Superior temporal gyrus (tissue), 1 donor: ENCODE results near the gene MPRIP.
A peak's percentile ranks its signal among the peaks of the same experiment; 100 is the strongest.

Experiments
- DNase-seq: peaks from one replicate; pipeline ENCODE4 v3.0.0-alpha.2; 2016; ENCODE audit errors: extremely low spot score

MPRIP gene

GRCh38 chr17:17086585-17086984 lies 44.3 kb downstream of the MPRIP start:
- DNase-seq, result no peak

GRCh38 chr17:17087424-17088015 lies 45.3 kb downstream of the MPRIP start:
- DNase-seq, result no peak

- DNase-seq, result no peak
Observed at GRCh38 chr17:17088086-17088485, 45.8 kb downstream of the MPRIP start.

GRCh38 chr17:17088541-17089525 lies 46.6 kb downstream of the MPRIP start:
- no peak for DNase-seq

GRCh38 chr17:17089796-17090641 lies 47.8 kb downstream of the MPRIP start:
- DNase-seq, result no peak

- no peak for DNase-seq
Observed at GRCh38 chr17:17090642-17091103, 48.4 kb downstream of the MPRIP start.

- no peak for DNase-seq
Observed at GRCh38 chr17:17091276-17091675, 49.0 kb downstream of the MPRIP start.

GRCh38 chr17:17091856-17092756 lies 49.8 kb downstream of the MPRIP start:
- no peak for DNase-seq

- DNase-seq, result no peak
Observed at GRCh38 chr17:17093764-17094163, 51.5 kb downstream of the MPRIP start.

GRCh38 chr17:17096438-17097178 lies 54.4 kb downstream of the MPRIP start:
- DNase-seq, result no peak

GRCh38 chr17:17097763-17098345 lies 55.6 kb downstream of the MPRIP start:
- no peak for DNase-seq

GRCh38 chr17:17098551-17099179 lies 56.4 kb downstream of the MPRIP start:
- DNase-seq, result no peak

GRCh38 chr17:17102176-17102575 lies 59.9 kb downstream of the MPRIP start:
- no peak for DNase-seq

- no peak for DNase-seq
Observed at GRCh38 chr17:17103160-17103559, 60.9 kb downstream of the MPRIP start.

GRCh38 chr17:17104036-17104435 lies 61.8 kb downstream of the MPRIP start:
- no peak for DNase-seq

- DNase-seq, result peak; percentile 72
Observed at GRCh38 chr17:17104494-17104893, 62.2 kb downstream of the MPRIP start.

GRCh38 chr17:17105976-17106375 lies 63.7 kb downstream of the MPRIP start:
- DNase-seq, result no peak

- no peak for DNase-seq
Observed at GRCh38 chr17:17106756-17107155, 64.5 kb downstream of the MPRIP start.

GRCh38 chr17:17107281-17107680 lies 65.0 kb downstream of the MPRIP start:
- DNase-seq, result no peak
